Activated CD8-positive, alpha-beta memory T cell treated with anti-CD3 and anti-CD28 coated beads, Interleukin-2, amount 10 ng/mL, durations not matched to agents 7 days and 5 days (primary cell): ENCODE data around the gene IGSF8. TPM values are rescaled to one million over a fixed set of nuclear protein-coding genes. Genes with fewer than 3 reads are reported as not detected.

Source experiments
- ATAC-seq: fragments of 150-1000 bp; cut with Tn5 transposase; one replicate; pipeline ENCODE4 v1.10.0; 2021; ENCODE audit warnings: moderate library complexity
- CTCF ChIA-PET: fragments of 350-600 bp; sonication (Branson Sonifier 250); formaldehyde crosslinking; loops from one replicate; lab custom pipeline; 2021; ENCODE audit warnings: antibody characterized with exemption; lab: Charles Lee
- DNase-seq: peaks from one replicate; pipeline ENCODE4 v3.0.0-alpha.2; 2020
- H3K27ac Mint-ChIP-seq: one replicate; pipeline ENCODE4 v1.8.0; 2021; ENCODE audit warnings: mild to moderate bottlenecking, mixed read lengths
- H3K27me3 Mint-ChIP-seq: one replicate; pipeline ENCODE4 v1.8.0; 2021; ENCODE audit warnings: mixed read lengths
- H3K36me3 Mint-ChIP-seq: one replicate; pipeline ENCODE4 v1.8.0; 2021; ENCODE audit warnings: mild to moderate bottlenecking, mixed read lengths
- H3K4me1 Mint-ChIP-seq: one replicate; pipeline ENCODE4 v1.8.0; 2021; ENCODE audit warnings: mixed read lengths
- H3K4me3 Mint-ChIP-seq: one replicate; pipeline ENCODE4 v1.8.0; 2021; ENCODE audit warnings: mild to moderate bottlenecking, moderate library complexity, mixed read lengths
- H3K9me3 Mint-ChIP-seq: one replicate; pipeline ENCODE4 v1.8.0; 2022; ENCODE audit warnings: low read depth, mixed read lengths
- total RNA-seq, 2 experiments: library from RNA; stranded (reverse); gene quantifications; one replicate each; pipeline ENCODE4 v1.2.3, GENCODE V29; 2021

IGSF8 gene
- total RNA-seq, 2 experiments from 2014 or later, result 30.9 to 35.0 TPM

DNA sequence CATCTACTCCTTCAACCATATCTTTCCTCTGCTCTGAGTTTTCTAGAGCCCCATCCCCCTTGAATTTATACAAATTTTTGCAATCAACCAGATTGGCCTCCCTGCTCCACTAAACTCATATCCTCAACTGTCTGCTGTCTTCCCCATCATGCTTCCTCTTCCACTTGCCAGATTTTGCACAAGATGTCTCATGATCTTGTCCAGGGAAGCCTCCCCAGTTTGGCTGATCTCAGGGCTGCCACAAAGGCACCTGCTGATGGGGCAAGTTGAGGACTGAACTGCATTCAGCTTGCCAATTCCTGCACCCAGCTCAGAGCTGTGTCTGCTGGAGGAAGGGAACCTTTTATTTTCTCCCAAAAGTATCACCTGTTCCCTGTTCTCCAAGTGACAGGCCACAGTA, 20.9 kb downstream of the IGSF8 start:
- no peak for ATAC-seq
- CTCF ChIA-PET, result interaction anchor here (0.9 to 40.9 kb wide), 8 partner anchors 3 to 246 kb away, joined by 3 to 633 read pairs (median 18); partner anchors contain the start of genes IGSF8, KCNJ10, KCNJ9 and PIGM
- Mint-ChIP-seq H3K36me3 (no peaks in the 10 kb centered on the region), H3K4me3 (no peak overlapping the region), H3K27me3 (peaks cover 49% of the 10 kb centered on the region), H3K9me3 (no peaks in the 10 kb centered on the region), H3K4me1 (peaks cover 4% of the 10 kb centered on the region), H3K27ac (no peak overlapping the region)
- no peak for DNase-seq

DNA sequence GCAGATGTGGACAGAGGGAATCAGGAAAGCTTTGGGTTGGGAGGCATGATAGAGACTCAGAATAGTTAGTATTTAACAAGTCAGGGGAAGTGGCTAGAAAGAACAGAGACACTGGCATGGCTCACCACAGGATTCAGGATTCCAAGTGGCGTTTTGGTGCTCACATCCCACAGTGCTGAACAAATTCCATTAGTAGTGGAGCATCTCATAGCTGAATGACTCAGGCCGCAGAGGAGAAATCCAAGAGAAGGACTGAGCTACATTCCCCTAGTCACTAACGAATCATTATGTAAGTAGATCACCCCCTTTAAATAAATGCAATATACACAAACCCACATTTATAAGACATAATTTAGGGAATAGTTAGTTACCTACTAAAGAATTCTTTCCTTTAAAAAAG, 22.1 kb downstream of the IGSF8 start:
- H3K27me3 Mint-ChIP-seq, result peaks cover 49% of the 10 kb centered on the region
- no peaks in the 10 kb centered on the region for H3K36me3 Mint-ChIP-seq
- H3K27ac Mint-ChIP-seq, result no peak overlapping the region
- DNase-seq (no peak), ATAC-seq (no peak)
- H3K4me1 Mint-ChIP-seq, result peaks cover 12% of the 10 kb centered on the region
- CTCF ChIA-PET, result interaction anchor here (0.9 to 40.9 kb wide), 3 partner anchors 4 to 68 kb away, joined by 4 to 633 read pairs (median 633); partner anchors contain the start of genes KCNJ10 and KCNJ9
- no peaks in the 10 kb centered on the region for H3K9me3 Mint-ChIP-seq
- H3K4me3 Mint-ChIP-seq, result no peak overlapping the region

DNA sequence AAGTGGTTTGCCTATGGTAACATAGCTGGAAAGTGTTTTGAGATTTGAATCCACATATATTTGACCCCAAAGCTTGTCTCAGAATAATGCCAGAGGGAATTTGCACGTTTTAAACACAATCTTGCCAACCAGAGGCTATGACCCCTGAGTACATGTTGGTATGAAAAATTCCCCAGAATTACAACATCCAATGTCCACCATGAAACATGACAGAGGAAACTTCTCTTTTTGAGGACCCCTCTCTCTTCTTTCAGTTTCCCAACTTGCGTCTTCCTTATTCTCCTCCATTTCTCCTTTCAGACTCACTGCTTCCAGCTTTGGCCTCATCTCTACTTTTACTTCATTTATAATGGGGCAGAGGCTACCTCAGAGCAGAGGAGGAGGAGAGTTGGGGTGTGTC, 22.6 kb downstream of the IGSF8 start:
- Mint-ChIP-seq H3K9me3 (no peaks in the 10 kb centered on the region), H3K27me3 (peaks cover 46% of the 10 kb centered on the region), H3K4me1 (peaks cover 11% of the 10 kb centered on the region), H3K27ac (no peak overlapping the region), H3K36me3 (no peaks in the 10 kb centered on the region), H3K4me3 (no peak overlapping the region)
- CTCF ChIA-PET, result interaction anchor here (0.9 to 40.9 kb wide), 3 partner anchors 4 to 68 kb away, joined by 4 to 633 read pairs (median 633); partner anchors contain the start of genes KCNJ10 and KCNJ9
- DNase-seq (no peak), ATAC-seq (no peak)

DNA sequence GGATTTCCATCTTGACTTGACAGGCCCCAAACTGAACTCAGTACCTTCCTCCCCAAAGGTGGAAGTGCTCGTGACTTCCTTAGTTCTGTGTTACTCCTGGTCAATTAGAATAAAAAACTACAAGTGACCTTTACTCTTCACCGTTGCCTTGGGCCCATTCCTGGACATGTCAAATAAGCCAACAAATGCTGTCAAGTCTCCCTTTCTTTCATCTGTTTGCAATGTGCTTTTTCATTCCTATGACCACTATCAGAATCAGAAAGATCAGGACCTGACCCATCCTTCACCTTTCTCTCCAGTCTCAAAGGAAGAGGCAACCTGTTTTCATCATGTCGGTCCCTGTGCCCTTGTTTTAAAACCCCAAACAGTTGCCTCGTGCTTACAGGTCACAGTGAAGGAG, 23.6 kb downstream of the IGSF8 start:
- DNase-seq (no peak), ATAC-seq (no peak)
- peaks cover 44% of the 10 kb centered on the region for H3K27me3 Mint-ChIP-seq
- CTCF ChIA-PET, result interaction anchor here (1.0 to 40.9 kb wide), 3 partner anchors 5 to 68 kb away, joined by 3 to 633 read pairs (median 633); partner anchors contain the start of genes KCNJ10 and KCNJ9
- H3K4me1 Mint-ChIP-seq, result peaks cover 15% of the 10 kb centered on the region
- H3K4me3 Mint-ChIP-seq, result no peak overlapping the region
- H3K36me3 Mint-ChIP-seq, result no peaks in the 10 kb centered on the region
- H3K27ac Mint-ChIP-seq, result no peak overlapping the region
- no peaks in the 10 kb centered on the region for H3K9me3 Mint-ChIP-seq

- no peaks in the 10 kb centered on the region for H3K36me3 Mint-ChIP-seq
- DNase-seq (no peak), ATAC-seq (no peak)
- no peak overlapping the region for H3K27ac Mint-ChIP-seq
- peaks cover 49% of the 10 kb centered on the region for H3K27me3 Mint-ChIP-seq
- CTCF ChIA-PET, result interaction anchor here (1.1 to 40.9 kb wide), 5 partner anchors 9 to 66 kb away, joined by 3 to 633 read pairs (median 5); partner anchors contain the start of genes KCNJ10 and KCNJ9
- no peaks in the 10 kb centered on the region for H3K9me3 Mint-ChIP-seq
- no peak overlapping the region for H3K4me3 Mint-ChIP-seq
- peaks cover 15% of the 10 kb centered on the region for H3K4me1 Mint-ChIP-seq
Measured at GRCh38 chr1:160071289-160071688, 27.1 kb downstream of the IGSF8 start.

- no peaks in the 10 kb centered on the region for H3K9me3 Mint-ChIP-seq
- H3K4me3 Mint-ChIP-seq, result peak overlapping the region; percentile 75
- DNase-seq, result peak; percentile 74
- CTCF ChIA-PET, result interaction anchor here (1.4 to 40.9 kb wide), 5 partner anchors 10 to 123 kb away, joined by 3 to 633 read pairs (median 5); partner anchors contain the start of genes KCNJ10 and KCNJ9
- peaks cover 15% of the 10 kb centered on the region for H3K4me1 Mint-ChIP-seq
- ATAC-seq, result peak; percentile 87
- peaks cover 49% of the 10 kb centered on the region for H3K27me3 Mint-ChIP-seq
- H3K36me3 Mint-ChIP-seq, result no peaks in the 10 kb centered on the region
- no peak overlapping the region for H3K27ac Mint-ChIP-seq
Measured at GRCh38 chr1:160070243-160071163, 27.9 kb downstream of the IGSF8 start.

DNA sequence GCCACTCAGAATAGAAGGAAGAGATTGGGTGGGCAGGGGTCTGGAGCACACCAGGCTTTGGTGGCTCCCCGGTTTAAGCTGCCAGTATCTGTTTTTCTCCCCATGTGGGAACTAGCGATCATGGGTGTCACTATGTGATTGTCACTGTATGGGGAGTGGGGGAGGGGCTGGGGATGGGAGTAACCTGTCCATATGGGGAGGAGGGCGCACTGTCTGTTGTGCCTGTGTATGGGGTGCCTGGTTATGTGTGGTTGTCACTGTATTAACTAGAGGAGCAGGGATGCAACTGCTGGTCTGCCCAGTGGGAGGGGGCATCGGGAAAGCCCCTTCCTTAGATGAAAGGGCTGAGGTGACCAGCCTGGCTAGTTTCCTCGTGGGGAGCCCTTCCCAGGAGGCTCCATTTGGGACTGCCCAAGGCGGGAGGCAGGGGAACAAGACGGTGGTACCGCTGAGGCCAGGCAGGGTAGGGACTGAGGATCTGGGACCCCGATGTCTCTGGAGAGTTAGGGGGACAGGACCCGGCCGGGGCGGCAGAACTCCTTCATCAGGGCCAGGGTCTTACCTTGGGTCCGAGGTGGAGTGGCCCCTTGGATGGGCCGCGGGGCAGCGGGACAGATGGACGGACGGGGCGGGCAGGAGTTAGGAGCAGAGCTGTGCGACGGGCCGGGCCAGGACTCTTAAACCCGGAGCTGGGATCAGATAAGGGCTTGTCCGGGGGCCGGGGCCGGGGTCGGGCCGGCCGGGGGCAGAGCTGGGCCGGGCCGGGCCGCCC, 28.8 kb downstream of the IGSF8 start, which contains the start of gene KCNJ10:
TSS of gene KCNJ10 (minus strand) at position 701 of the 772 bp plus-strand sequence. CDS start 27,628 bp downstream, outside the sequence.
- H3K36me3 Mint-ChIP-seq, result no peaks in the 10 kb centered on the region

DNA sequence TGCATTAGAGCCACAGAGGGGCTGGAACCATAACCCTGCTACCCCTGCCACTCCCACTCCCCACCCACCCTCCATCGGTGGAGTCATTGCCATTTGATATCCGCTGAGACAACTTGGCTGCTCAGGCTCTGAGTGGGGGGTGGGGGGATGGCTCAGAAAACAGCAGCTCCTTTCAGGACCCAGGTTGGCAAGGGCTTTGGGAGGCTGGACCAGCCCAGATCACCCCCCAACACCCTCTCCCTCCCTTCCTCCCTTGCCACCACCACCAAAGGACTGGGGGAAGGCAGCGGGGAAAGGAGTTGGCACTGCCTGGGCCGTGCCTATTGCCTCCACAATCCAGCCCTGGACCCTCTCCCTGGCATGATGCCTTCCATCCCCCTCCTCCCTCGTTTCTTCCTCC, 30.2 kb downstream of the IGSF8 start:
- ATAC-seq (no peak), DNase-seq (no peak)
- no peak overlapping the region for H3K27ac Mint-ChIP-seq
- no peaks in the 10 kb centered on the region for H3K36me3 Mint-ChIP-seq
- H3K27me3 Mint-ChIP-seq, result peaks cover 54% of the 10 kb centered on the region
- CTCF ChIA-PET, result interaction anchor here (1.2 to 40.9 kb wide), 3 partner anchors 9 to 62 kb away, joined by 3 to 633 read pairs (median 633); partner anchors contain the start of genes KCNJ10 and KCNJ9
- peaks cover 15% of the 10 kb centered on the region for H3K4me1 Mint-ChIP-seq
- no peak overlapping the region for H3K4me3 Mint-ChIP-seq
- H3K9me3 Mint-ChIP-seq, result no peaks in the 10 kb centered on the region

More for the DNA sequence above, 28.8 kb downstream of the IGSF8 start, which contains the start of gene KCNJ10:
- Mint-ChIP-seq H3K4me1 (peaks cover 15% of the 10 kb centered on the region), H3K4me3 (peak within 1 kb of the TSS; percentile 75), H3K27ac (no peak within 1 kb of the TSS), H3K27me3 (peaks cover 50% of the 10 kb centered on the region), H3K9me3 (no peaks in the 10 kb centered on the region)
- DNase-seq (no peak), ATAC-seq (no peak)
- CTCF ChIA-PET, result interaction anchor here (1.2 to 40.9 kb wide), 4 partner anchors 10 to 124 kb away, joined by 3 to 633 read pairs (median 318); partner anchors contain the start of genes KCNJ10 and KCNJ9

GRCh38 chr1:160066829-160067745, 31.3 kb downstream of the IGSF8 start:
- CTCF ChIA-PET, result interaction anchor here (0.8 to 40.9 kb wide), 3 partner anchors 8 to 126 kb away, joined by 3 to 633 read pairs (median 633); partner anchors contain the start of genes KCNJ10 and KCNJ9
- Mint-ChIP-seq H3K9me3 (no peaks in the 10 kb centered on the region), H3K27ac (no peak overlapping the region), H3K4me3 (no peak overlapping the region), H3K4me1 (peaks cover 14% of the 10 kb centered on the region), H3K36me3 (no peaks in the 10 kb centered on the region), H3K27me3 (peaks cover 52% of the 10 kb centered on the region)
- no peak for DNase-seq
- no peak for ATAC-seq

DNA sequence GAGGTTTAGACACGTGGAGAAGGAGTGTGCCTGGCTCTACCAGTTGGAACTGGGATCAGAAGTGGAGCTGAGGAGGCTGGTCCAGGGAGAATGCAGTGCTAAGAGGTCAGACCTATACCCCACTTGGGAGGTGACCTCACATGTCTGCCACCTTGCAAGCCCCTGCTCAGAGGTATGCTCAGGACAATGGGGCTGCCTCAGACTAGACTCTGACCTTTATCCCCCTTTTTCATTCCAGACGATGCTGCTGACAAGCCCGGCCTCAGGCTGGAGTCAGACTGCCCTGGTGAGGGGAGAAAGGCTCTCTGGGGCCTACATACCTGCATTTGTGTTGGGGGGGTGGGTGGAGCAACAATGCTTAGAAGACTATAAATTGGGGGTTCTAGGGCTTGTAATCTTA, 33.7 kb downstream of the IGSF8 start:
- no peaks in the 10 kb centered on the region for H3K9me3 Mint-ChIP-seq
- H3K4me3 Mint-ChIP-seq, result no peak overlapping the region
- DNase-seq, result no peak
- no peak for ATAC-seq
- CTCF ChIA-PET, result interaction anchor here (0.9 to 40.9 kb wide), 3 partner anchors 15 to 57 kb away, joined by 3 to 633 read pairs (median 13); partner anchors contain the start of genes KCNJ10 and KCNJ9
- no peak overlapping the region for H3K27ac Mint-ChIP-seq
- no peaks in the 10 kb centered on the region for H3K4me1 Mint-ChIP-seq
- peaks cover 39% of the 10 kb centered on the region for H3K27me3 Mint-ChIP-seq
- H3K36me3 Mint-ChIP-seq, result no peaks in the 10 kb centered on the region

DNA sequence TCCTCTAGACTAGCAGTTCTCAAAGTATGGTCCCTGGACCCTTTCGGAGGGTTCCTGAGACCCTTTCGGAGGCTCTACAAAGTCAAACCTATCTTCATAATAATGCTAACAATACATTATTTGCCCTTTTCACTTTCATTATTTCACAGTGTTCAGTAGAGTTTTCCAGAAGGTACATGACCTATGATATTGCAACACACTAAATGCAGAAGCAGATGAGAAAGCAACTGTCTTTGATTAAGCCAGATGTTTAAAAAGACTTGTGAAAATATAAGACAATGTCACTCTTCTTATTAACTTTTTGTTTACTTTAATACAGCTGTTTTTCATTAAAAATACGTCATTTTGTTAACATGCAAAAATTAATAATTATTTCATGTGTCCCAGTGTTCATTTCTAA, 34.3 kb downstream of the IGSF8 start:
- ATAC-seq (no peak), DNase-seq (no peak)
- no peaks in the 10 kb centered on the region for H3K9me3 Mint-ChIP-seq
- H3K4me3 Mint-ChIP-seq, result no peak overlapping the region
- H3K27me3 Mint-ChIP-seq, result peaks cover 37% of the 10 kb centered on the region
- H3K36me3 Mint-ChIP-seq, result no peaks in the 10 kb centered on the region
- no peak overlapping the region for H3K27ac Mint-ChIP-seq
- CTCF ChIA-PET, result interaction anchor here (0.9 to 40.9 kb wide), 3 partner anchors 16 to 56 kb away, joined by 3 to 633 read pairs (median 13); partner anchors contain the start of genes KCNJ10 and KCNJ9
- H3K4me1 Mint-ChIP-seq, result no peaks in the 10 kb centered on the region
